Measurements from ENCODE around the gene NUP205. TPM values are rescaled to one million over a fixed set of nuclear protein-coding genes. Genes with fewer than 3 reads are reported as not detected.

The NUP205 gene
- total RNA-seq, 1 donor from 2014 or later: 183 TPM

GRCh38 chr7:135553346-135553745 is 4.4 kb upstream of the NUP205 start:
- no peaks in the 10 kb centered on the region for H3K4me1 Mint-ChIP-seq
- no peak overlapping the region for H3K4me3 ChIP-seq
- H3K4me1 ChIP-seq: no peaks in the 10 kb centered on the region
- no peaks in the 10 kb centered on the region for H3K9me3 ChIP-seq (ENCODE audit: low read depth)
- peaks cover 2% of the 10 kb centered on the region for H3K27me3 Mint-ChIP-seq (ENCODE audit: insufficient read depth, low read depth)
- no peaks in the 10 kb centered on the region for H3K36me3 Mint-ChIP-seq
- no peaks in the 10 kb centered on the region for H3K36me3 ChIP-seq
- H3K4me2 ChIP-seq: no peak overlapping the region
- H3K4me3 Mint-ChIP-seq: no peak overlapping the region
- DNase-seq (ENCODE audit: low spot score): no peak
- no peak overlapping the region for H3K27ac ChIP-seq
- H3K27ac Mint-ChIP-seq: no peak overlapping the region
- H3K79me2 ChIP-seq (ENCODE audit: low read depth): peaks cover 6% of the 10 kb centered on the region
- H2AFZ ChIP-seq (replicated peaks): peak overlapping the region; percentile 30
- no peaks in the 10 kb centered on the region for H3K27me3 ChIP-seq
- H4K20me1 ChIP-seq (ENCODE audit: low read depth): no peaks in the 10 kb centered on the region
- H3K9me3 Mint-ChIP-seq: no peaks in the 10 kb centered on the region
- TF ChIP-seq EZH2phosphoT487 (IDR thresholded peaks at IDR 0.05) (no peak), EZH2 (IDR thresholded peaks at IDR 0.05) (no peak), CTCF (IDR thresholded peaks at IDR 0.05) (no peak)
- H3F3A ChIP-seq (ENCODE audit: low read depth): peaks cover 5% of the 10 kb centered on the region
- no peak overlapping the region for H3K9ac ChIP-seq

DNA sequence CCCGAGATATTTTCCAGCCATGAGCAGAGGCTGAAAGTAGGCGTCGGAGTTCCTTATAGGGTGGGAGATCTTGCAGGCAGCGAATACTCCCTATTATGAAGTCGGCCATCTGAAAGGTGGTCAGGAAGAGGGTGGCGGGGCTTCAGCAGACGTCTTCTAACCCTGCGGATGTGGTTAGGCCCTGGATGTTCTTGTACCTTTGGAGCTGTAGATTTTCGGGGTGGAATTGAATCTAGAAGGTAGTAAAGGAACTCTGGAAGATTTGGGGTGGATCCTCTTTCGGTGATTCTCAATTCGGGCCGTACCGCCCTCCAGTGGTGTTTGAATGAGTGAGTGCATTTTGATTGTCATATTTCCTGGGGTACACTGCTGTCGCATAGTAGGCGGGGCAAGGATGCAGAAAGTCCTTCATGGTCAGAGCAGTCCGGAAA is 635 bp downstream of the NUP205 start:
- Histone ChIP-seq H3K9ac (peak overlapping the region; percentile 95), H3K36me3 (no peaks in the 10 kb centered on the region), H3F3A (ENCODE audit: low read depth) (peaks cover 8% of the 10 kb centered on the region), H3K27me3 (no peaks in the 10 kb centered on the region), H3K4me3 (peak overlapping the region; percentile 81), H3K79me2 (ENCODE audit: low read depth) (peaks cover 56% of the 10 kb centered on the region), H2AFZ (replicated peaks) (peak overlapping the region; percentile 100), H3K4me1 (peaks cover 9% of the 10 kb centered on the region), H4K20me1 (ENCODE audit: low read depth) (peaks cover 33% of the 10 kb centered on the region), H3K27ac (peak overlapping the region; percentile 94), H3K4me2 (peak overlapping the region; percentile 89), H3K9me3 (ENCODE audit: low read depth) (no peaks in the 10 kb centered on the region)
- Mint-ChIP-seq H3K36me3 (peaks cover 10% of the 10 kb centered on the region), H3K4me1 (peaks cover 8% of the 10 kb centered on the region), H3K4me3 (no peak overlapping the region), H3K27ac (no peak overlapping the region), H3K27me3 (ENCODE audit: insufficient read depth, low read depth) (peaks cover 2% of the 10 kb centered on the region), H3K9me3 (no peaks in the 10 kb centered on the region)
- TF ChIP-seq EZH2 (IDR thresholded peaks at IDR 0.05) (no peak), CTCF (IDR thresholded peaks at IDR 0.05) (peak; percentile 66), EZH2phosphoT487 (IDR thresholded peaks at IDR 0.05) (no peak)
- DNase-seq (ENCODE audit: low spot score): peak; percentile 78

DNA sequence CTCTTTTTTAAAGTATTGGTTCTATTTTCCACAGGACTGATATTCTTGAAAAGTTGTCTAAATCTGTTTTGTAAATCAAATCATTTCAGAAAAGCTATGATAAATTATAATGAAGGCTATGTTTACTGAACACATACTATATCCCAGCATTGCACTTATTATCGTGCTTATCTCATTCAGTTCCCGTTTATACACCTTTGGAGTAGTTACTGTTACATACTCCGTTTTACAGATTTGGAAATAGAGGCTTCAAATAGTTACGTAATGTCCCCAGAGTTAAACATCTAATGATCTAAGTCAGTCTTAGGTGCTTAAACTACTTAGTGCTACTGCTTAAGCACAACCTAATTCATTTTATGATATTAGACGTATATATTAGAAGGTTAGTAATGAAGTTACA is 1.2 kb downstream of the NUP205 start:
- H3K4me2 ChIP-seq: peak overlapping the region; percentile 89
- H4K20me1 ChIP-seq (ENCODE audit: low read depth): peaks cover 38% of the 10 kb centered on the region
- Mint-ChIP-seq H3K4me3 (no peak overlapping the region), H3K9me3 (no peaks in the 10 kb centered on the region), H3K4me1 (peaks cover 8% of the 10 kb centered on the region), H3K27ac (no peak overlapping the region), H3K36me3 (peaks cover 10% of the 10 kb centered on the region), H3K27me3 (ENCODE audit: insufficient read depth, low read depth) (peaks cover 2% of the 10 kb centered on the region)
- no peak overlapping the region for H2AFZ ChIP-seq (replicated peaks)
- peaks cover 9% of the 10 kb centered on the region for H3F3A ChIP-seq (ENCODE audit: low read depth)
- peaks cover 61% of the 10 kb centered on the region for H3K79me2 ChIP-seq (ENCODE audit: low read depth)
- peak overlapping the region; percentile 81 for H3K4me3 ChIP-seq
- no peaks in the 10 kb centered on the region for H3K9me3 ChIP-seq (ENCODE audit: low read depth)
- TF ChIP-seq EZH2 (IDR thresholded peaks at IDR 0.05) (no peak), CTCF (IDR thresholded peaks at IDR 0.05) (no peak), EZH2phosphoT487 (IDR thresholded peaks at IDR 0.05) (no peak)
- no peak for DNase-seq (ENCODE audit: low spot score)
- H3K9ac ChIP-seq: no peak overlapping the region
- H3K27ac ChIP-seq: no peak overlapping the region
- H3K36me3 ChIP-seq: no peaks in the 10 kb centered on the region
- no peaks in the 10 kb centered on the region for H3K27me3 ChIP-seq
- peaks cover 9% of the 10 kb centered on the region for H3K4me1 ChIP-seq

Data from neural progenitor cell (in vitro differentiated cells).